Fibroblast of pulmonary artery (primary cell): ENCODE data around the gene MLLT3.

Experiments
- DNase-seq: peaks from one replicate; pipeline ENCODE4 v3.0.0-alpha.2; 2010; ENCODE audit warnings: low read depth
- H3K4me3 ChIP-seq: replicated peaks from 2 replicates; pipeline ENCODE4 v1.5.1; 2011; ENCODE audit warnings: low read depth, mild to moderate bottlenecking, control low read depth, low read length, moderate library complexity
- TF ChIP-seq, protein P1 (sequence below): IDR thresholded peaks from 2 replicates; pipeline ENCODE4 v1.5.1; 2011; ENCODE audit warnings: mild to moderate bottlenecking, control low read depth, low read length, inconsistent platforms; ENCODE audit errors: missing control alignments

MLLT3 gene

DNA sequence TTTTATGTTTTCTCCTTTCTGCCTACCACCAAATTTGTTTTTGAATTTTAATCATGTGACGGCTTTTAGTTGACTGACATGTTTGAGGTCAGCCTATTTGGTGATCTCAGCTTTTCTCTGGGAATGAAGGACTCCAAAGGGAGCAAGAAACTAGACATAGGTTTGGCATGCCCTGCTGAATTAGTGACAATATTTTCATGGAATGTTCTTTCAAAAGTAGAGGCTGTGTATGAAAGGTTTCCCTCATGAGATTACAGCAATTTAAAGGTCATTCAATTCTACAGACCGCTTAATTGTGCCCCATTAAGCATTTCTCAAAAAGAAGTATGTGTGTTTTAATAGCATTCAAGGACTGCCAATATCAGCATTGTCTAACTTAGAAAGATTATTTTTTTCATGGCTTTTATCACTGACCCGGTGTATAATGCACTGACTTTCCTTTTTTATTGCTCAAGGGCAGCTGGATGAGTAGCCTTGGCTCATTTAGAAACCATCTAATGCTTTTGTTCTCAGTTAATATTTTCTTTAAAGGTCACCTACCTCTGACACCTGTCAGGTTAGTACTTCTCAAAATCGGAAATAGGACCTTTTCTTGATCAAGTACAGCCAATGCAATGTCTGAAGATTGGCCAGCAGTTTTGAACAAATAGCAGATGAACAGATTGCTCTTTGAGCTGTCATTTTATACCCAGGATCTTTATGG is 8.1 kb upstream of the MLLT3 start:
- TF ChIP-seq, protein P1, sequence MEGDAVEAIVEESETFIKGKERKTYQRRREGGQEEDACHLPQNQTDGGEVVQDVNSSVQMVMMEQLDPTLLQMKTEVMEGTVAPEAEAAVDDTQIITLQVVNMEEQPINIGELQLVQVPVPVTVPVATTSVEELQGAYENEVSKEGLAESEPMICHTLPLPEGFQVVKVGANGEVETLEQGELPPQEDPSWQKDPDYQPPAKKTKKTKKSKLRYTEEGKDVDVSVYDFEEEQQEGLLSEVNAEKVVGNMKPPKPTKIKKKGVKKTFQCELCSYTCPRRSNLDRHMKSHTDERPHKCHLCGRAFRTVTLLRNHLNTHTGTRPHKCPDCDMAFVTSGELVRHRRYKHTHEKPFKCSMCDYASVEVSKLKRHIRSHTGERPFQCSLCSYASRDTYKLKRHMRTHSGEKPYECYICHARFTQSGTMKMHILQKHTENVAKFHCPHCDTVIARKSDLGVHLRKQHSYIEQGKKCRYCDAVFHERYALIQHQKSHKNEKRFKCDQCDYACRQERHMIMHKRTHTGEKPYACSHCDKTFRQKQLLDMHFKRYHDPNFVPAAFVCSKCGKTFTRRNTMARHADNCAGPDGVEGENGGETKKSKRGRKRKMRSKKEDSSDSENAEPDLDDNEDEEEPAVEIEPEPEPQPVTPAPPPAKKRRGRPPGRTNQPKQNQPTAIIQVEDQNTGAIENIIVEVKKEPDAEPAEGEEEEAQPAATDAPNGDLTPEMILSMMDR = no peak
- DNase-seq = no peak
- no peak overlapping the region for H3K4me3 ChIP-seq

DNA sequence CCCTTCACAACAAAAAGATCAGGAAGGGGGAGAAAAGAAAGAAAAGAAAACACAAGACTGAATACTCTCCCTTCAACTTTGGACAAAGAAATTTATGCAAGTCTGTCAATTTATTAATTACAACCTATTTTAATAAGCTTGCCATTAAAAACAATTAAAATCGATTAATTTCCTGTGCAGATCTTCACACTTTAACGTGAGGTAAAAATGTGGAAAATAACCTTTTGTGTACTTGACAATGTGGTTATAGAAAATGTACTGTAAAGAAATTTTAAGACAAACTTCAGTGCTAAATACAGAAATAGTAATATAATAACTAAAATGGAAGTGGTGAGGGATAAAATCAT is 2.7 kb upstream of the MLLT3 start:
- TF ChIP-seq, protein P1 = no peak
- no peak for DNase-seq
- H3K4me3 ChIP-seq = peak overlapping the region; percentile 66

DNA sequence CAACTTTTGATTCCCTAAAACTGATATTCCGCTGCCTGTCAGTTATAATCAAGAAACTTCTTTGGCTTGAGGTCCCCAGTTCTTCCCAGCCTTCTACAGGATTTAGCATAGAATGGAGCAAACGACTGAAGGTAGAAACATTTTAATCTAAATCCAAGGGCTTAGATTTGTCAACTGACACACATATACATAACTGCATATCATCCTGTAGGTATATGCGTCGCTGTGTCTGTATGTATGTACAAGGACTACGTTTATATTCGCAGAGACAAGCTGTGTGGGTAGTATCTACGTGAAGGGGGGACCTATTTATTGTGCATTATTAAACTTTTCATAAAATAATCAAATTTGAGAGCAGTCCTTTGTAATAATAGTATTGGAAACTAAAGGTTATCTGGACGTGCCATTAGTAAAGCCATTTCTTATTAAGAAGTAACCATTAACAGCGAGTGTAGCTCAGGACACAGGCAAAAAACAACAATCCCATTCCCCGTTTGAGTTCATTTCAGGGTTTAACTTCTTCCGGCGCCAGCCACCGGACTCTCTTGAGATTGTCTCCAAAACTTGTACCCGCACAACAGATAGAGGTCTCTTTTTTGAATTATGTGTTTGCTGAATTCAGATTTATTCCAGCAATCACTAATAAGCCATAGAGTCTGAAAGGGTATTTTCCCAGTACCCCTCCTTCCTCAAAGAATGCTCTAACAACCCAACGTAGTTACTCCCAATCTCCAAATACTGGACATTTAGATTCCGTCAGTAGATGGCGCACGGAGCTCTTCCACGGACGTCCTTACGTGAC is 2.1 kb upstream of the MLLT3 start:
- peak; percentile 87 for DNase-seq
- TF ChIP-seq, protein P1 = peak; percentile 82
- peak overlapping the region; percentile 66 for H3K4me3 ChIP-seq

DNA sequence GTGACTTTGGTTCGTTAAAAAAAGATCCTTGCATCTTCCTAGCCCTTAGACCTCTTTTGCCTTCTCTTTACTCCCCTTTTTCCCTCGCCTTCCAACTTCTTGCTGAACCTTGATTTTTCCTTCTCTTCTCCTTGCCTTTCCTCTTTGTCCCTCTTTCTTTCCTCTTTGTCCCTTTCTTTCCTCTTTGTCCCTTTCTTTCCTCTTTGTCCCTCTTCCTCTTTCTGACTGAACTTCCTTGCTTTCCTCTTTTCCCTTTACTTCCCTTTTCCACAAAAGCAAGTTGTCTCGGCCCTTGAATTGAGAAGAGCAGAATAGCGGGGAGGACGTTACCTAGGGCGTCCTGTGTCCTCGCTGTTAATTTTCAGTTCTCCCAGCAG is 1.4 kb upstream of the MLLT3 start:
- DNase-seq = peak; percentile 8
- peak overlapping the region; percentile 66 for H3K4me3 ChIP-seq
- TF ChIP-seq, protein P1 = no peak

DNA sequence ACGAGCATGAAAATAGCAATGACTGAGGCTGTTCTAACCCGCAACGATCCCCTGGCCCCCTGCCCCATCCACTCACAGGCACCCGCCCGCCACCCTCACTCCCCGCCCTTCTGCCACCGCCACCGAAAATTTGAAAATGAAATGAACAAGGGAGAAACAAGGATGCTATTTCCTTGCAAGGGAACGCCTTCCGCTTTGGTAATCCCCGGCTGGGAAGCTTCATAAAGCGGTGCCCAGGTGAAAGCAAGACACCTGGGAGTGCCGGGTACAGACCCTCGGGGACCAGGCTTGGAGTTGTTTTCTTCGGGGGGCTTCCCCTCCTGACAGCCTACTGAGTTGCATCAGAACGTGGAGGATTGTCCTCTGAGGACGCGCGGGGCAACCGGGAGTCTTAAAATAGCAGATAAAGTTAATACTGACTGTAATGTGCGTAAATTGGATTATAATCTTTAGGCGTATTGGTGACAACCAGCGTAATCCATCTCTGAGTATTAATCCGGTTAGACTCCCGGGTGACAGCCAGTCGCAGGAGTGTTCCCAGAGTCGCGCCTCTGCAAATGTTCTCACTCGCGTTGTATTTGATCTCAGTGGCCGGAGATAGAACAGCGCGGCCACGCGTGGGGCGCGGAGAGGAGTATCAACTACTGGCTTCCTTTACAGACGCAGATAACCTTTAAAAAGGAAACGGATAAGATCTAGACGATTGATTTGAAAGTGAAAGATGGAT is 885 bp upstream of the MLLT3 start:
- no peak for DNase-seq
- TF ChIP-seq, protein P1 = no peak
- peak overlapping the region; percentile 66 for H3K4me3 ChIP-seq

DNA sequence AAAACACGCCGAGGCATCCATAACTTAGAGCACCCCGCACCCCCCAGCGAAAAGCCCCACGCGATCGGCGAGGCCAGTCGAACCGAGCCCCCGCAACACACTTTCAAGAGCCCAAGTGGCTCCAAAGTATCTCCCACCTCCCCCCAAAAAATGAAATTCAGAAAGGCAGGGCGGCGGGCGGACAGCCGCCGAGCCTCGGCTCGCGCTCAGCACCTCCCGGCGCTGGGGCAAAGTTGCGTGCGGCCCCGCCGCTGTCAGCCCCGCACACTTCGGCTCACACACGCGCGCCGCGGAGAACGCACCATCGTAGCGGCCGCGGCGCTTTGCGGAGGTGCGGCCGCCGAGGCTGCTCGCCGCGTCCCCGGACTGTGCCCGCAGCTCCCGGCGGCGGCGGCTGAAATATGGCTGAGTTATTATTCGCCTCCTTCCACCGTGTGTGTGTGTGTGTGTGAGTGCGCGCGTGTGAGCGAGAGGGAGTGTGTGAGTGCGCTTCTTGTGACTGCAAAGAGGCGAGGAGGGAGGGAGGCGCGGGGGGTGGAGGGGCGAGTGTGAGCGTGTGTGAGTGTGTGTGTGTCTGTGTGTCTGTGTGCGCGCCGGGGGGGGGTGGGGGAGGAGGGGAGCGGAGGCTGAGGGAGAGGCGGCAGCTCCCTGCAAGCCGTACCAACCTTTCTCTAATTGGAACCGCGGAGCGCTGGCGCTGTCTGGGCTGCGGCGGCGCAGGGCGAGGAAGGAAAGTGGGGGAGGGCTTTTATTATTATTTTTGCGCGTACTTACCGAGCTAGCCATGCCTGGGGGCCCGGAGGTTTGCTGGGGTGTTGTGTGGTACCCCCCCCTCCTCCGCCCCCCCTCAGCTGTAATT is 599 bp downstream of the MLLT3 start:
- H3K4me3 ChIP-seq = peak overlapping the region; percentile 66
- TF ChIP-seq, protein P1 = no peak
- peak; percentile 79 for DNase-seq
